Measurements from ENCODE around the gene CACNG4. TPM values are rescaled to one million over a fixed set of nuclear protein-coding genes. Genes with fewer than 3 reads are reported as not detected.
A peak's percentile ranks its signal among the peaks of the same experiment; 100 is the strongest.
"Not testable (repeated sequence)": the region's sequence is repeated elsewhere in the genome, so short reads cannot be mapped to it uniquely, and the experiment has no call there.

The CACNG4 gene
- total and polyA plus RNA-seq, 11 donors, result 0.08 to 0.88 (median 0.33) TPM; not detected in 8

GRCh38 chr17:66971264-66971663, 6.8 kb downstream of the CACNG4 start:
- TF ChIP-seq CTCF (IDR thresholded peaks at IDR 0.05), result no peak
- no peak for TF ChIP-seq POLR2A (IDR thresholded peaks at IDR 0.05)
- Histone ChIP-seq H3K27me3 (peaks cover 1 to 67% (median 24%) of the 10 kb centered on the region in 9 donors), H3K4me3 (no peak overlapping the region), H3K27ac (no peak overlapping the region), H3K4me1 (peaks cover 0 to 14% (median 0%) of the 10 kb centered on the region in 12 donors), H3K9me3 (no peaks in the 10 kb centered on the region), H3K36me3 (no peaks in the 10 kb centered on the region)
- no peak for DNase-seq
- WGBS, 4 donors, result 72 to 91% (median 84%) methylated on average over 6 of the region's 6 CpGs
- intact Hi-C loops (cut with DNase I), result loop anchor here in 2 of 10 donors (10.0 kb wide), 1 partner anchor 246 kb away; no protein-coding TSS in a partner anchor
- ATAC-seq, result no peak

- peaks cover 0 to 61% (median 18%) of the 10 kb centered on the region in 9 donors for H3K27me3 ChIP-seq
- no peak overlapping the region for H3K27ac ChIP-seq
- ATAC-seq (no peak), DNase-seq (peak in 1 of 5 donors; percentile 46)
- 70 to 75% (median 72%) methylated on average over 15 of the region's 15 CpGs for WGBS, 4 donors
- no peaks in the 10 kb centered on the region for H3K36me3 ChIP-seq
- no peak overlapping the region for H3K4me3 ChIP-seq
- H3K4me1 ChIP-seq, result peaks cover 0 to 19% (median 0%) of the 10 kb centered on the region in 12 donors
- TF ChIP-seq POLR2A (IDR thresholded peaks at IDR 0.05), result no peak
- no peak for TF ChIP-seq CTCF (IDR thresholded peaks at IDR 0.05)
- H3K9me3 ChIP-seq, result no peaks in the 10 kb centered on the region
- intact Hi-C loops (cut with DNase I), result loop anchor here in 2 of 10 donors (10.0 kb wide), 1 partner anchor 247 kb away; no protein-coding TSS in a partner anchor
These were observed 7.4 kb downstream of the CACNG4 start for GRCh38 chr17:66971730-66972441.

- 76 to 85% (median 79%) methylated on average over 10 of the region's 10 CpGs for WGBS, 4 donors
- not testable (repeated sequence) for H3K36me3 ChIP-seq, ATAC-seq, H3K4me3 ChIP-seq, H3K9me3 ChIP-seq, H3K27ac ChIP-seq
- peak in 1 of 5 donors; percentile 11 for DNase-seq
- H3K4me1 ChIP-seq, result peaks cover 0 to 22% (median 0%) of the 10 kb centered on the region in 12 donors
- peaks cover 0 to 55% (median 13%) of the 10 kb centered on the region in 9 donors for H3K27me3 ChIP-seq
- intact Hi-C loops (cut with DNase I), result loop anchor here in 2 of 10 donors (10.0 kb wide), 1 partner anchor 248 kb away; no protein-coding TSS in a partner anchor
These were observed 7.9 kb downstream of the CACNG4 start for GRCh38 chr17:66972442-66972830.

- no peak overlapping the region for H3K27ac ChIP-seq
- DNase-seq, result no peak
- no peaks in the 10 kb centered on the region for H3K9me3 ChIP-seq
- H3K36me3 ChIP-seq, result no peaks in the 10 kb centered on the region
- intact Hi-C loops (cut with DNase I), result loop anchor here in 2 of 10 donors (10.0 kb wide), 1 partner anchor 250 kb away; no protein-coding TSS in a partner anchor
- WGBS, 4 donors, result 78 to 85% (median 80%) methylated on average over 3 of the region's 3 CpGs
- H3K27me3 ChIP-seq, result peaks cover 0 to 30% (median 0%) of the 10 kb centered on the region in 9 donors
- H3K4me3 ChIP-seq, result no peak overlapping the region
- peaks cover 0 to 34% (median 6%) of the 10 kb centered on the region in 12 donors for H3K4me1 ChIP-seq
- no peak for TF ChIP-seq CTCF (IDR thresholded peaks at IDR 0.05)
- TF ChIP-seq POLR2A (IDR thresholded peaks at IDR 0.05), result no peak
- ATAC-seq, result no peak
These were observed 10.7 kb downstream of the CACNG4 start for GRCh38 chr17:66975188-66975587.

All from heart left ventricle (tissue), 16 donors.